Measurements from ENCODE around the gene KDM2A. TPM values are rescaled to one million over a fixed set of nuclear protein-coding genes. Genes with fewer than 3 reads are reported as not detected.
"Not testable (repeated sequence)": the region's sequence is repeated elsewhere in the genome, so short reads cannot be mapped to it uniquely, and the experiment has no call there.

Gene KDM2A
- total RNA-seq, 2 donors from 2014 or later = 96.8 to 105 TPM

DNA sequence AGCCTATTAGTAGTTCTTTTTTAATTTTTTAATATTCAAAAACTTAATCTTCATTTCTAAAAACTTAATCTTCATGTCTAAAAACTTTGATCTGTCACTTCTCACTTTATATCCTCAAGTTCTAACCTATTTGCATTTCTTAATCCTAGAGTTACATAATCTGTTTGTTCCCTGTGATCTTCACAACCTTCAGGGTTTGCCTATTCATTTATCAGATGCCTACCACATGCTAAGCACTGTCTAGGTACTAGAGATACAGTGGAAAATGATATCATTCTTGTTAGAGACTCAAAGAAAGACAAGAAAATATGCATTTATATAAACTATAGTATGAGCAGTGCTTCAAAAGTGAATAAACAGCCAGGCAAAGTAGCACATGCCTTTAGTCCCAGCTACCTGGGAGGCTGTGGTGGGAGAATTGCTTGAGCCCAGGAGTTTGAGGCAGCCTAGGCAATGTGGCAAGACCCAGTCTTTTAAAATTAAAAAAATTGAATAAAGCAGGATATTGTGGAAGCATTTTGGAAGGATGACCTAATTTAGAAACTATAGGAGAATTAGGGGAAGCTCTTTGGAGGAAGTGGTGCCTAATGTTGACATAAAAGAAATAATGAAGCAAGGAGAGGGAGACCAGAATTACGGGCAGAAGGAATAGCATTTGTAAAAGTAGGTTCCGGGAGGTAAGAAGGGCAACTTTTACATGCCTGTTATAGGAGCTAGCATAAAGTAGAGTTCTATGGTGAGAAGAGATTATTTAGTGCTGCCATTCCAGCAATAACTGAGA lies 92.8 kb downstream of the KDM2A start:
- no peak for ATAC-seq (replicated peaks)
- no peaks in the 10 kb centered on the region for H3K9me3 Mint-ChIP-seq
- H3K27ac Mint-ChIP-seq = peak overlapping the region; percentile 8
- H3K27me3 Mint-ChIP-seq = no peaks in the 10 kb centered on the region
- H3K4me1 Mint-ChIP-seq = no peaks in the 10 kb centered on the region
- peaks cover 89% of the 10 kb centered on the region for H3K36me3 Mint-ChIP-seq (ENCODE audit: low read depth)
- no peak overlapping the region for H3K4me3 Mint-ChIP-seq

DNA sequence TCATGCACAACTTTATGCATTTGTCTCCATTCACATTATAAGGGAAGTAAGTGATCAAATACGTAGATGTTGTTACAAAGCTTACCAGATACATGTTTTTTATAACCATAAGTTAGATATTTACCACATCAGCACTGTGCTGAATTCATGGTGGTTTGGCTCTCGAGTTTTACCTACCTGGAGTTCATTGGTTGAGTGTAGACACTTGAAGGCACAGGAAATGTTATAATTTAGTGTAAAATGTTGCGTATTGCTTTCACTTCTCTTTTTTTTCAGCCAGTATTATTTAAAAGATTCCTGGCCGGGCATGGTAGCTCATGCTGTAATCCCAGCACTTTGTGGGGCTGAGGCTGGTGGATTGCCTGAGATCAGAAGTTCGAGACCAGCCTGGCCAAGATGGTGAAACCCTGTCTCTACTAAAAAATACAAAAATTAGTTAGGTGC lies 94.1 kb downstream of the KDM2A start:
- ATAC-seq (replicated peaks) = no peak
- no peaks in the 10 kb centered on the region for H3K9me3 Mint-ChIP-seq
- no peaks in the 10 kb centered on the region for H3K27me3 Mint-ChIP-seq
- no peaks in the 10 kb centered on the region for H3K4me1 Mint-ChIP-seq
- H3K4me3 Mint-ChIP-seq = no peak overlapping the region
- H3K36me3 Mint-ChIP-seq (ENCODE audit: low read depth) = peaks cover 89% of the 10 kb centered on the region
- H3K27ac Mint-ChIP-seq = no peak overlapping the region

DNA sequence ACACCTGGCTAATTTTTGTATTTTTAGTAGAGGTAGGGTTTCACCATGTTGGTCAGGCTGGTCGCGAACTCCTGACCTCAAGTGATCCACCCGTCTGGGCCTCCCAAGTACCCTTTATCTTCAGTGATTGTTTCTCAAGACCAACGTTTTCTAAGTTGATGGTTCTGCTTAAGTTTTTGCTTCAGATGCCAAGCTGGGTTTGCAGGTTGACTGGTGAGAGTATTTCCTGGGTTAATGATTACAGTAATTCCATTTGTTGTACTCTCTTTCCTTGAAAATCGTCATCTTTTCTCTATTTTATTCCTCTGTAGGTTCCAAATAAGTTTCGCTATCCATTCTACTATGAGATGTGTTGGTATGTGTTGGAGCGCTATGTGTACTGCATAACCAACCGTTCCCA lies 108.7 kb downstream of the KDM2A start:
- Mint-ChIP-seq H3K36me3 (ENCODE audit: low read depth) (peaks cover 90% of the 10 kb centered on the region), H3K27me3 (no peaks in the 10 kb centered on the region), H3K9me3 (no peaks in the 10 kb centered on the region), H3K4me3 (no peak overlapping the region), H3K4me1 (no peaks in the 10 kb centered on the region), H3K27ac (no peak overlapping the region)
- no peak for ATAC-seq (replicated peaks)

DNA sequence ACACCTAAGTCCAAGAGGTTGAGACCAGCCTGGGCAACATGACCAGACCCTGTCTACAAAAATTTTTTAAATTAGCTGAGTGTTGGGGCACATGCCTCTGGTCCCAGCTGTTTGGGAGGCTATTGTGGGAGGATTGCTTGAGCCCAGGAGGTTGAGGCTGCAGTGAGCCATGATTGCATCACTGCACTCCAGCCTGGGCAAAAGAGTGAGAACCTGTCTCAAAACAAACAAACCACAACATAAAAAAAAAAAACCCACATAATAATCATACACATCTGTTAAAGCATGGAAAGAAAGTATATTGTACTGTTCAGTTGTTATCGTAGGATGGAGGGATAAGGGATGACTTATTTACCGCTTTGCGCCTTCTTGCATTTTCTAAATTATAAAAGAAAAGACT lies 111.3 kb downstream of the KDM2A start:
- Mint-ChIP-seq H3K4me3 (no peak overlapping the region), H3K27ac (peak overlapping the region; percentile 59), H3K9me3 (no peaks in the 10 kb centered on the region), H3K36me3 (ENCODE audit: low read depth) (peaks cover 83% of the 10 kb centered on the region), H3K4me1 (peaks cover 11% of the 10 kb centered on the region), H3K27me3 (no peaks in the 10 kb centered on the region)
- ATAC-seq (replicated peaks) = peak; percentile 79

DNA sequence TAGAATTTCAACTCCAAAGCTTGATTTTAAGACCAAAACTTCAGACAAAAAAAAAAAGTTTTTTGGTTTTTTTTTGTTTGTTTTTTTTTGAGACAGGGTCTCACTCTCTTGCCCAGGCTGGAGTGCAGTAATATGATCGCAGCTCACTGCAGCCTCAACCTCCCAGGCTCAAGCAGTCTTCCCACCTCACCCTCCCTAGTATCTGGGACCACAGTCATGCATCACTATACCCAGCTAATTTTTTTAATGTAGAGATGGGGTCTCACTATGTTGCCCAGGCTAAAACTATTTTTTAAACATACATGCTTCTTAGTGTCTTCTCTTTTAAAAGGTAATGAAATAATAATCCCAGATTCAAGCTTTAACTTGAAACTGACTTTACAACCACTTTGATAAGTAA lies 111.8 kb downstream of the KDM2A start:
- H3K9me3 Mint-ChIP-seq = no peaks in the 10 kb centered on the region

DNA sequence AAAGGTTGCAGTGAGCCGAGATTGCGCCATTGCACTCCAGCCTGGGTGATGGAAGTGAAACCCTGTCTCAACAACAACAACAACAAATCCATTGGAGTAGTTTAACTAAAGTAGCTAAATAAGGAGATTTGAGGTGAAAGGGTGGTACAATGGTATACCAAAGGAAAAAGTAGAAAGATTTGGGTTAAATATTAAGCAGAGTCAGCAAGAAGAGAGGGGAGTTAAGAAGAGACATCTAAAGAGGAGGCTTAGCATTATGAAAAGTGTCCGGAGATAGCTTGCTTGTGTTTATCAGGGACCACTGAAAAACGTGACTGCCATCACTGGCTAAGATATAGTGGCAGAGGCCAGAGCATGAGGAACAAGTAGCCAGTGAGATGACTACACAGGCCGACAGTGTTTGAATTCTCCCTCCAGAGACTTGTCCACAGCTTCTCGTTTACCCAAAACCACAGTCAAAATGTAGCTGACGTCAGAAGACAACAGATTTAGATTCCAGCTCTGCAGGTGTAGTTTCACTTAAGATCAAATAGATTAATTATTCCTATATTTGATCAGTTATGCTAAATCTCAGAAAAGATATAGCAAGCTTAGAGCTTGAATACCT lies 114.6 kb downstream of the KDM2A start:
- no peak for ATAC-seq (replicated peaks)
- peak overlapping the region; percentile 36 for H3K27ac Mint-ChIP-seq

More for the DNA sequence above, 111.8 kb downstream of the KDM2A start:
- no peak for ATAC-seq (replicated peaks)
- Mint-ChIP-seq H3K4me3 (no peak overlapping the region), H3K27ac (peak overlapping the region; percentile 59), H3K36me3 (ENCODE audit: low read depth) (peaks cover 87% of the 10 kb centered on the region), H3K4me1 (peaks cover 11% of the 10 kb centered on the region), H3K27me3 (no peaks in the 10 kb centered on the region)

DNA sequence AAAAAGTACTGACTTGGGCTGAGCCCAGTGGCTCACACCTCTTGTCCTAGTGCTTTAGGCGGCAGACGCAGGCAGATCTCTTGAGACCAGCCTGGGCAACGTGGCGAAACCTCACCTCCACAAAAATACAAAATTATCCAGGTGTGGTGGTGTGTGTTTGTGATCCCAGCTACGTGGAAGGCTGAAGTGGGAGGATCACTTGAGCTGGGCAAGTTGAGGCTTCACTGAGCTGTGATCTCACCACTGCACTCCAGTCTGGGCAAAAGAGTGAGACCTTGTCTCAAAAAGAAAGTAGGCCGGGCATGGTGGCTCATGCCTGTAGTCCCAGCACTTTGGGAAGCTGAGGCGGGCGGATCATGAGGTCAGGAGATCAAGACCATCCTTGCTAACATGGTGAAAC lies 115.5 kb downstream of the KDM2A start:
- not testable (repeated sequence) for H3K4me3 Mint-ChIP-seq; H3K9me3 Mint-ChIP-seq; ATAC-seq (replicated peaks); H3K27me3 Mint-ChIP-seq
- H3K4me1 Mint-ChIP-seq = peaks cover 22% of the 10 kb centered on the region
- peaks cover 59% of the 10 kb centered on the region for H3K36me3 Mint-ChIP-seq (ENCODE audit: low read depth)
- H3K27ac Mint-ChIP-seq = peak overlapping the region; percentile 36

More for the DNA sequence above, 114.6 kb downstream of the KDM2A start:
- H3K9me3 Mint-ChIP-seq = no peaks in the 10 kb centered on the region
- H3K27me3 Mint-ChIP-seq = no peaks in the 10 kb centered on the region
- H3K4me1 Mint-ChIP-seq = peaks cover 13% of the 10 kb centered on the region
- peaks cover 68% of the 10 kb centered on the region for H3K36me3 Mint-ChIP-seq (ENCODE audit: low read depth)
- no peak overlapping the region for H3K4me3 Mint-ChIP-seq

DNA sequence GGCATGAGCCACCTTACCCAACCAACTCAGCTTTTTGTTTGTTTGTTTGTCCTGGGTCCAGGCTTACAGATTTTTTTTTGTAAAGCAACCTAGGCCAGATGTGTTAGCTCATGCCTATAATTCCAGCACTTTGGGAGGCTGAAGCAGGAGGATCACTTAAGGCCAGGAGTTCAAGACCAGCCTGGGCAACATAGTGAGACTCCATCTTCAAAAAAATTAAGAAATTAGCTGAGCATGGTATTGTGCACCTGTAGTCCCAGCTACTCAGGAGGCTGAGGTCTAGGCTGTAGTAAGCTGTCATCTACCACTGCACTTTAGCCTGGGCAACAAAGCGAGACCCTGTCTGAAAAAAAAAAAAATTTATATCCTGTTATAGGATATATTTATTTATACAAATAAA lies 118.5 kb downstream of the KDM2A start:
- no peaks in the 10 kb centered on the region for H3K9me3 Mint-ChIP-seq
- H3K27ac Mint-ChIP-seq = no peak overlapping the region
- H3K4me3 Mint-ChIP-seq = no peak overlapping the region
- peaks cover 58% of the 10 kb centered on the region for H3K36me3 Mint-ChIP-seq (ENCODE audit: low read depth)
- H3K27me3 Mint-ChIP-seq = no peaks in the 10 kb centered on the region
- ATAC-seq (replicated peaks) = no peak
- H3K4me1 Mint-ChIP-seq = peaks cover 29% of the 10 kb centered on the region

DNA sequence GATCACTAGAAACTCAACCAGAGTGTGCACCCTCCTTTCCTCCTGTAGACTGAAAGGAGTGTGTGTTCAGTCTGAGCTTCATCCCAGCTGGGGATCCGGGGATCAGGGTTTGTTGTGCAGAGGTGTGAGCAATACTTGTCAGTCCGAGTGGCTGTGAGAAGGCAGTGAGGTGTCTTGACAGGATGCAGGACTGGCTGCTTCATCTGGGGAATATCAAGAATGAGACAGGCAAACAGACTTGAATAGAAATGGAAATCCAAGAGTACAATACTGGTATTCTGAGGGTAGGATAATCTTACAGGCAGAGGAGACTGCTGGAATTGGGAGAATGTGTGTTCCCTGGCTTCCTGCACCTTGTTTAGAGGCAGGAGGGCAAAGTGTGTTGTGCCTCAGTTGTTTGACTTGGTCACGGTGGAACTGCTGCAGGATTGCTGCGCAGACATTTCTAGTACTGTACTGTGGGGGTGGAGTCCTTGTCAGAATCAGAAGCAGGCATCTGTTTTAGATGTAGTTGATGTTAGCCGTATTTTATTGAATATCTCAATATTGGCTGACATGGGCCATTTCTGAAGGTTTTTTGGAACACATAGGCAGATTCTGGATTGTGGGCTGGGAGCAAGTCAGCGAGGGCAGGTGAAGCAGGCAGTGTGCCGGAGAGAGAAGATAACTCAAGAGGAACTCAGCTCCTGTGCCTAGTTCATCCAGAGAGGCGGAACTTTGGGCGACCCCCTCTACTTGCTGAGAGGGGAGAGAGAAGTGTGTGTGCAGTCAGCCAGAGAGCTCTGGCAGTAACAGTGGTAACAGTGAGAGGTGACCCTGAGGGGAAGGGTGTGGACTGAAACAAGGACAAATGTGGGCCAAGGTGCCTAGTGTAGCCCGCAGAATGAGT lies 120.1 kb downstream of the KDM2A start:
- Mint-ChIP-seq H3K4me1 (peaks cover 30% of the 10 kb centered on the region), H3K27me3 (no peaks in the 10 kb centered on the region), H3K27ac (peak overlapping the region; percentile 99), H3K9me3 (no peaks in the 10 kb centered on the region), H3K36me3 (ENCODE audit: low read depth) (peaks cover 59% of the 10 kb centered on the region), H3K4me3 (peak overlapping the region; percentile 98)
- no peak for ATAC-seq (replicated peaks)

DNA sequence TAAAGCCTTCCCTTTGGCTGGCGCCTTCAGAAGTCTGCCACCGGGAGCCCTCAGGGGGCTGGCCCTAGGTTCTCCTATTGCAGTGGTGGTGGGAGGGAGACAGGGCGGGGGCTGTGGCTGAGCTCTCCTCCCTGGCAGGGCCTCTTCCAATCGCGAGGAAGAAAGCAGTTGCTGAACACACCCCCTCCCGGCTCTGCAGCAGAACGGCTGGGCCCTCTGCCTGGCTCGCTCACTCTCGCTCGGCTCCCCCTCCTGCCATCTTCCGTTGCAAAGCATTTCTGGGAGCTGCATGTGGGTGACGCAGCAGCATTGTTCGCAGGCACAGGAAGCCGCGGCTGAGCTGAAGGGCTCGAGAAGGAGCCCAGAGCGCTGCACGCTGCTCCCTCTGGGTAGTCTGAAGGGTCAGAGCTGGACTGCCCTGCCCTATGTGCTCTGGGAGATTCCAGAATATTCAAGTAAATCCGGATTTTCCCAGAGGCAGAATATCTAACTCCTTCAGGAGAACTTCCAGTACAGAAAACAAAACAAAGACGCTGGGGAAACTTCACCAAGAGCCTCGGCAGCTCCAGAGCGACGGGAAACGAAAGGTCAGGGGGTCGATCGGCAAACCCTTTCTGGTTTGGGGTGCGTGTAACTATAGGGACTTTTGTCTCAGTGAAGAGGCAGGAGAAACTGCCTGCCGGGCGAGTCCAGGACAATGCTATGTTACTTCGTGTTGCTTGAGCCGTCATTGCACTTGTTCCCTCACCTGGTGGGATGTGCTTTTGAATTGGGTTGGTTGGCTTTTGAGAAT lies 120.9 kb downstream of the KDM2A start:
- peak; percentile 92 for ATAC-seq (replicated peaks)
- H3K9me3 Mint-ChIP-seq = no peaks in the 10 kb centered on the region
- H3K4me1 Mint-ChIP-seq = peaks cover 32% of the 10 kb centered on the region
- peak overlapping the region; percentile 99 for H3K27ac Mint-ChIP-seq
- H3K27me3 Mint-ChIP-seq = no peaks in the 10 kb centered on the region
- H3K4me3 Mint-ChIP-seq = peak overlapping the region; percentile 98
- peaks cover 63% of the 10 kb centered on the region for H3K36me3 Mint-ChIP-seq (ENCODE audit: low read depth)

DNA sequence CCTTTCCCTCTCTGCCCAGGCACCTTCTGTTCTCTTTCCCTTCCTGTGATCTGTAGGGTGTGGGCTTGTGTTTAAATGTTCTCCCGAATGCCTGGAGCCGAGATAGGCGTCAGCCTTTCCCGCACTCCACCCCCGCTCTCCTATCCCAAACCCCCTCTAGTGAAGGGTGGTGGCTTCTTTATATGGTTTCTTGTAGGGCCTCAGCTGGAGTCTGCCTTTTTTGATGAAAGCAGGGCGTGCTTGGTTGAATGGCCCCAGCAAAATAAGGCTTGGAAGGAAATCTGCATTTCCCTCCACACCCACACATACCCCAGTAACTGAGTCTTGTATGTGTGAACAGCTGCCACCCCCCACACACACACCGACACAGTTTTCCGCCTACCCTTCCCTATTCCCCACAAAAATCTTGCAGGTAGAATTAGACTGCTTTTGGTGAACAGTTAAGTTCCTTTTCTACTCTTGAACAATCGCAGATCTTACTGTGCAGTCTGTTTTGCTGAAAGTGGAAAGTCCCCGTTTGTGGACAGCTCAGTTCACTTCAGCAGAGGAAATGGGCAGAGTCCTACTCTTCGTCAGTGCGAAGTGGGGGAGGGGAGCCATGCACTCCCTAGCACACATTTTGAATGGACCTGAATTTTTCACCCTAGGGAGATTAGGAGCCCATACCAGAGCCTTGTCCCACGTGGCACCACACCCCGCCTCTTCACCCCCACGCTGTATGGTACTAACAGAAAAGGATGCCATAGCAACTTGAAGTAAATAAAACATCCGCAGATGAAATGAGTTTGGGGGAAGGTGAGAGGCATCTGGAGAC lies 121.7 kb downstream of the KDM2A start:
- peak; percentile 58 for ATAC-seq (replicated peaks)
- Mint-ChIP-seq H3K9me3 (no peaks in the 10 kb centered on the region), H3K4me1 (peaks cover 35% of the 10 kb centered on the region), H3K36me3 (ENCODE audit: low read depth) (peaks cover 68% of the 10 kb centered on the region), H3K27me3 (no peaks in the 10 kb centered on the region), H3K27ac (peak overlapping the region; percentile 99), H3K4me3 (peak overlapping the region; percentile 98)

DNA sequence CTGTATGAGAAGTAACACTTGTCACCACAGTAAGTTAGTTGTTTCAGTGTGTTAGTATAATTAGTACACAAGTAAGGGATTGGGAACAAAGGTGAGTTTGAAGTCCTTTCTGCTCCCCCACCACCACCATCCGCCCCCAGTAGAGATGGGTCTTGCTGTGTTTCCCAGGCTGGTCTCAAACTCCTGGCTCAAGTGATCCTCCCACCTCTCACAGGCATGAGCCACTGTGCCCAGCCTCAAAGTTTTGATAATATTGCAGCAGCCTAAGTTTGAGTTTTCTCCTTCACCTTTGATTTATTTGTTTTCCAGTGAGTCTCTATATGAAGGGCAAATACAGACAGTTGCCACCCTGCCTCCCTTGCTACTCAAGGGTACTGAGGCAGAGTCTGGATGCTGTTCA lies 123.5 kb downstream of the KDM2A start:
- no peak for ATAC-seq (replicated peaks)
- peaks cover 35% of the 10 kb centered on the region for H3K4me1 Mint-ChIP-seq
- peaks cover 78% of the 10 kb centered on the region for H3K36me3 Mint-ChIP-seq (ENCODE audit: low read depth)
- H3K4me3 Mint-ChIP-seq = peak overlapping the region; percentile 98
- H3K27me3 Mint-ChIP-seq = no peaks in the 10 kb centered on the region
- H3K9me3 Mint-ChIP-seq = no peaks in the 10 kb centered on the region
- peak overlapping the region; percentile 99 for H3K27ac Mint-ChIP-seq

DNA sequence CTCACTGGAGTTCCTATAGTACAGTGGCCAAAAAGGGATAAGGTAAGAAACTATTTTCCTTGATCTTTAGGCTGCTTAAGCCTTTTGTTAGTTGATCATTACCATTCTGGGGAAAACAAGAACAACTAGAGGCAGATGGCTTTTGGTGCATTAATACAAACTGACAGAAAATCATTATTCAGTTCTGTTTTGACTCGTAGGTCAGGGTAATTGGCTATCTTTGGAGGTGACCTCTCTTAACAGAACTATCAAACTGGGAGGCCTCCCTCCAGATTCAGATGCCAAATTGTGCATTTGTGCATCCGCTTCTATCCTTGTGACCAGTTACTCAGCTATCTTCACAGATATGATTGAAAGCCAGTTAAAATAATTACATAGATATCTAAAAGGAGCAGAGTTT lies 124.0 kb downstream of the KDM2A start:
- no peak for ATAC-seq (replicated peaks)
- Mint-ChIP-seq H3K9me3 (no peaks in the 10 kb centered on the region), H3K27ac (peak overlapping the region; percentile 99), H3K27me3 (no peaks in the 10 kb centered on the region), H3K4me3 (peak overlapping the region; percentile 98), H3K4me1 (peaks cover 35% of the 10 kb centered on the region), H3K36me3 (ENCODE audit: low read depth) (peaks cover 83% of the 10 kb centered on the region)
